Measurements from ENCODE around the gene FOSL2.

- TF ChIP-seq, protein P1, sequence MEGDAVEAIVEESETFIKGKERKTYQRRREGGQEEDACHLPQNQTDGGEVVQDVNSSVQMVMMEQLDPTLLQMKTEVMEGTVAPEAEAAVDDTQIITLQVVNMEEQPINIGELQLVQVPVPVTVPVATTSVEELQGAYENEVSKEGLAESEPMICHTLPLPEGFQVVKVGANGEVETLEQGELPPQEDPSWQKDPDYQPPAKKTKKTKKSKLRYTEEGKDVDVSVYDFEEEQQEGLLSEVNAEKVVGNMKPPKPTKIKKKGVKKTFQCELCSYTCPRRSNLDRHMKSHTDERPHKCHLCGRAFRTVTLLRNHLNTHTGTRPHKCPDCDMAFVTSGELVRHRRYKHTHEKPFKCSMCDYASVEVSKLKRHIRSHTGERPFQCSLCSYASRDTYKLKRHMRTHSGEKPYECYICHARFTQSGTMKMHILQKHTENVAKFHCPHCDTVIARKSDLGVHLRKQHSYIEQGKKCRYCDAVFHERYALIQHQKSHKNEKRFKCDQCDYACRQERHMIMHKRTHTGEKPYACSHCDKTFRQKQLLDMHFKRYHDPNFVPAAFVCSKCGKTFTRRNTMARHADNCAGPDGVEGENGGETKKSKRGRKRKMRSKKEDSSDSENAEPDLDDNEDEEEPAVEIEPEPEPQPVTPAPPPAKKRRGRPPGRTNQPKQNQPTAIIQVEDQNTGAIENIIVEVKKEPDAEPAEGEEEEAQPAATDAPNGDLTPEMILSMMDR (conservative IDR thresholded peaks at IDR 0.05; ENCODE audit: low read length), result no peak
- TF ChIP-seq EZH2phosphoT487 (IDR thresholded peaks at IDR 0.05; ENCODE audit: borderline replicate concordance), result no peak
Observed at GRCh38 chr2:28369358-28369757, 23.3 kb upstream of the FOSL2 start.

Data from Loucy (cell line).